GM18499 (cell line): Measurements from ENCODE around the gene SLC30A5.
"Not testable (repeated sequence)": the region's sequence is repeated elsewhere in the genome, so short reads cannot be mapped to it uniquely, and the experiment has no call there.

Experiments used
- ATAC-seq: cut with Tn5 transposase; IDR thresholded peaks from one replicate; pipeline ENCODE4 v1.9.1; 2021; ENCODE audit warnings: moderate number of reproducible peaks; ENCODE audit not compliant: insufficient read depth, unreplicated experiment

SLC30A5 gene

DNA sequence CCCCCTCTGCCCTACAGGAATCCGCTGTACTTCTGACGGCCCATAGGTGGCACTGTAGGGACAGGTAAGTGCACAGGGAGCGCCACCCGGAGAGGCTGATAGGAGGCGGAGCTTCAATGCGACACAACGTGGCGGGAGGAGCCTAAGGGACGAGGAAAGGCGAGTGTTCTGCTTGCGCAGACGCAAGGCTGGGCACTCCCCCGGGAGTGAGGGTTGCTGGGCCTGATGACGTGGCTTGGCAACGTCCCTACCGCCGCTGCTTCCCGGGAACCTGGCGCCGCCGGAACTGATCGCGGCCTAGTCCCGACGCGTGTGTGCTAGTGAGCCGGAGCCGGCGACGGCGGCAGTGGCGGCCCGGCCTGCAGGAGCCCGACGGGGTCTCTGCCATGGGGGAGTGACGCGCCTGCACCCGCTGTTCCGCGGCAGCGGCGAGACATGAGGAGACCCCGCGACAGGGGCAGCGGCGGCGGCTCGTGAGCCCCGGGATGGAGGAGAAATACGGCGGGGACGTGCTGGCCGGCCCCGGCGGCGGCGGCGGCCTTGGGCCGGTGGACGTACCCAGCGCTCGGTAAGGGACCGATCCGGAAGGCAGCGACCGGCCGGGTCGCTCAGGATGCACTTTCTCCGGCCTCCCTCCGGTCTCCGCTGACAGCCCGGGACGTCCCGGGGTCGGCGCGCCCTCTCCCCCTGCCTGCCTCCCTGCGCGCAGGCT is at the start of gene SLC30A5:
Gene SLC30A5, plus strand, starts transcription at position 244 of the 712 bp plus-strand sequence. Its CDS starts 242 bp downstream, at position 486.
- ATAC-seq, result peak; percentile 98

DNA sequence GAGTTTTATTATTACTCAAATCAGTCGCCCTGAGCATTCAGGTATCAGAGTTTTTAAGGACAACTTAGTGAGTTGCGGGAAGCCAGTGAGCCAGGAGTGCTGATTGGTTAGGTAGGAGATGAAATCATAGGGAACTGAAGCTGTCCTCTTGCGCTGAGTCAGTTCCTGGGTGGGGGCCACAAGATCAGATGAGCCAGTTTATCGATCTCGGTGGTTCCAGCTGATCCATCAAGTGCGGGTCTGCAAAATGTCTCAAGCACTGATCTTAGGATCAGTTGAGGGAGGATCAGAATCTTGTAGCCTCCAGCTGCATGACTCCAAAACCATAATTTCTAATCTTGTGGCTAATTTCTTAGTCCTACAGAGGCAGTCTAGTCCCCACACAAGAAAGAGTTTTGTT is 48.6 kb upstream of the SLC30A5 start:
- ATAC-seq, result not testable (repeated sequence)

DNA sequence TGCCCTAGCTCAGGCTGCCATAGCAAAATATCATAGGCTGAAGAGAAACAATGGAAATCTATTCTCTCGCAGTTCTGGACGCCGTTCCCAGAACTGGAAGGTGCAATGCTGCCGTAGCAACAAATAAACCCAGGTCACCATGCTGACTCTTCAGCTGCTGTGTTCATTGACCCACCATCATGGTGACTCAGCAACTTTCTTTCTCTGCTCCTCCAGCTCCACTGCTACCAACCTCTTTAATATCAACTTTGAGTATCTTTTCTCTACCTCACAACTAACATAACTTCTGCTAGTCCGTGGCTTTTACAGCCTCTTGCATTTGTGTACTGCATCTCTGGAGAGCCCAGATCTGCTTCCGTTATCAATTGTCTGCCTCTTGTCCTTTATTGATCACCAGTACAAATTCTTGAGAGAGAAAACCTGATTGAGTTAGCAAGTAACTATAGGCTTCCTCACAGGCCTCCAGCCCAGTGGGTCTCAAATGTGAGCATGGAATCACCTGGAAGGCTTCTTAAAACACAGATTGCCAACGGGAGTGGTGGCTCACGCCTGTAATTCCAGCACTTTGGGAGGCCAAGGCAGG is 47.3 kb upstream of the SLC30A5 start:
- no peak for ATAC-seq

DNA sequence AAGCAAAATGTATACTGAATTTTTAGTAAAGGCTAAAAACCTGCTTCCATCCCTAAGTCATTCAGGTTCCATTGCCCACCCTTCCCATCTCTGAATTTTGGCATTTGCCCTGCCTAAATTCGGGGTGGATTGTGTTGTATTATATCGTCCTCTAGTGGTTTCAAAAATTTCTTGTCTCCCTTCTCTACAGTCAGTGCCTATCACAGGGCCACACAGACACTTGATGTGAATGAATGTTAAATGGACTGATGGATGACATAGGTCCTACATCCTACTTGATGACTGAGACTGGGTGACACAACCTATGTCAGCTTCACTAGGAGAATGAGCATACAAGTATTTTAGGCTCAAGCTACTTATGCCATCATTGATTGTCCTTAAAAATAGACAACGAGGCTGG is 45.6 kb upstream of the SLC30A5 start:
- ATAC-seq, result no peak

DNA sequence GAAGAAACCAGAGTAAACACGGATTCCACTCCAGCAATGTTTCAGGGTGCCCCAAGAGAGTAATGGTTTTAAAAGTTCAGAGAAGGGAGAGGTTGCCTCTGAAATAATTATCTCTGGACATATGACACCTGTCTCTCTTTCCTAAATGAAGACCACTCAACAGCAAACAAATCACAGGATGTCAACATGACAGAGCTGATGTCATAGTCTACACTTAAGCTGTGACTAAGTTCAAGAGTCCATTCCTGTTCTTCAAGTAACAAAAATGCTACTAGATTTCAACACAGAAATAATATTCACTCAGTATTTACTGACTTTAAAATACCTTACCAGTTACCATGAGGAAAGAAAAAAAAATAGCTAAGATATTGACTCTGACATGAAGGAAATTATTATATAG is 44.7 kb upstream of the SLC30A5 start:
- ATAC-seq, result no peak

DNA sequence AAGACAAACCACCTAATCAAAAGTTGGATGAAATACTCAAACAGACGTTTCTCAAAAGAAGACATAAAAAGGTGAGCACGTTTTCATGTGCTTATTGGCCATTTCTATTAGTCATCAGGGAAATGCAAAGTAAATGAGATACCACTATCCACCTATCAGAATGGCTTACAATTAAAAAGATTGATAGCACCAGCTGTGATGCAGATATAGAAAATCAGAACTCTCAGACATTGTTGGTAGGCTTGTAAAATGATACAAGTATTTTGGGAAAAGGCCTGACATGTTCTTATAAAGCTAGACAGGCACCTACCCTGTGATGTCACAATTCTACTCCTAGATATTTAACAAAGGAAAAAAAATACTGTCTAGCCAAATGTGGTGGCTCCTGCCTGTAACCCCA is 44.0 kb upstream of the SLC30A5 start:
- no peak for ATAC-seq

DNA sequence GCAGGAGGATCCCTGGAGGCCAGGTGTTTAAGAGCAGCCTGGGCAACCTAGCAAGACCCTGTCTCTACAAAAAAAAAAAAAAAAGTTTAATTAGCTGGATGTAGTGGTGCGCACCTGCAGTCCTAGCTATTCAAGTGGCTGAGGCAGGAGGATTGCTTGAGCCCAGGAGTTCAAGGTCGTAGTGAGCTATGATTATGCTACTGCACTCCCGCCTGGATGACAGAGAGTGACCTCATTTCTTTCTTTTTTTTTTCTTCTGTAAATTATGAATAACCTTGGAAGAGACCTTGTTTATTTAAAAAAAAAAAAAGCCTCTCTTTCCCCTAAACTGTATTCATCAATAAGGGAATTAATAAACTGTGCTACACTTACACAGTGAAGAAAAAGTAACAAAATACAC is 43.6 kb upstream of the SLC30A5 start:
- ATAC-seq, result no peak

DNA sequence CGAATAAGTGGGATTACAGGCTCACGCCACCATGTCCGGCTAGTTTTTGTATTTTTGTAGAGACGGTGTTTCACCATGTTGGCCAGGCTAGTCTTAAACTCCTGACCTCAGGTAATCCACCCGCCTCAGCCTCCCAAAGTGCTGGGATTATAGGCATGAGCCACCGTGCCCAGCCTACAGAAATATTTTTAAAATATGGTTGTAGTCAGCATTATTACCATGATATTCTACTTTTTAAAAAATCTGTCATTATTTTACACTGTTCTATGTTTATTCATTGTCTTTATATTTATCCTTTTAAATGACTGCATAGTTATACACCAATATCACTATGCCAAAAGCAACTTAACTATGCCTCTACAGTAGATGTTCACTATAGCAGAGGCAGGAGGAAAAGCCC is 41.6 kb upstream of the SLC30A5 start:
- no peak for ATAC-seq

DNA sequence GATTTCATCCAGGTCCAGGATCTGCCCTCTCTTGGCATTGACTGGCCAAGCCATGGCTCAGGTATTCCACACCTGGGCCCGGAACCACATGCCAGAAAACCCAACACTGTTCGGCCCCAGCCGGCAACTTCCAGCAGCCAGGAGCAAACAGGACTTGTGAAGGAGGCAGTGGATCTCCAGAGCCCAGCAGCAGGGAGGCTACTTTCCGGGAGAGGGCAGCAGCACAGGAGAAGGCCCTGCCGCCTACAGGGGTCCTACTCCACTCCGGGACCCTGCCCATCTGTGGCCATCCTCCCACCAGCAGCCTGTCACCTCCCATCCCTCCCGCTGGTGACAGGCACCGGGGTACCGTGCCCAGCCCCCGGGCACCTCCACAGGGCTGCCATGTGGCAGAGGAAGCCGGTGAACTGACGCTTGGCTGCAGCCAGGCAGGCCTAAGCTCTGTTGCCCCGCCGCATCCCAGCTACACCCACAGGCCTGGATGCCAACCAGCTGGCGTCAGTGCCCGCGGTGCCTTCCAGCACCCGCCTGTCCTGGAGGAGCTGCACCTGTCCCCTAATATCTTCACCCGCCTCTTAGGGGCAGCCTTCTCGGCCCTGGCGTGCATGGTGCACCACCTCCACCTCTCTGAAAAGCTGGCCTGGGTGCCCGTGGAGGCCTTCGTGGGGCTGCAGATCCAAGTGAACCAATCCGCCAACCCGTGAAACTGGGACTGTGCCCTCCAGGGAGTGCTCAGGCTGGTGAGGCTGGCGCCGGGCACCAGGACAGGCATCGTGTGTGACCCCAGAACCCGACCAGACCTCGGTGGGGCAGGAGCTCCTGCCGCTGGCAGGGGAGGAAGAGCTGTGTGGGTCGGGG is 18.9 kb upstream of the SLC30A5 start:
- ATAC-seq, result no peak

DNA sequence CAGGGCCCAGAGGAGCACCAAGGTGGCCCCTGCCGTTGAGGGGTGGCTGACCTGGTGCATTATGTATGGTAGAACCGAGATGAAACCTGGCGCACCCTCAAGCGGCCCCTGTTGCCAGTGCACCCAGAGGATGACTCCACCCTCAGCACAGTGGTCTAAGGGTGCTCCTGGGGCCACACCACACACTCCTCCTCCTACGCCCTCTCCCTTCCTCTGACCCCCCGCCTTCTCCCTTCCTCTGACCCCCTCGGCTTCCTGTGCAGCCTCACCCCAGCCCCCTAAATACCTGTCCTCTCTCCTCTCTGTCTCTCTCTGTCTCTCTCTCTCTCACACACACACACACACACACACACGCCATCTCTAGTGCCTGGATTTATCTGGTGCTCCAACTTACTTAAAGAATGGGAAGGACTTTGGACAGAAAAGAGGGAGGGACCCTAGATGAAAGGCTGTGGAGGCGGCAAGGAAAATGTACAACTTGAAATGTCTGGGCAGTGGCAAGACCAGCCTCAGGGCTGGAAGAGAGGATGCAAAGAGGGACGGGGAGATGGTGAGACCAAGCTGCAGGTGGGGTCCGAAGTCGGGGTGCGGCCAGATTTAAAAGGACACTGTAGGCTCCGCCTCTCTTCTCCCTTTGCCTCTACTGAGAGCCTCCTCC is 18.2 kb upstream of the SLC30A5 start:
- no peak for ATAC-seq

DNA sequence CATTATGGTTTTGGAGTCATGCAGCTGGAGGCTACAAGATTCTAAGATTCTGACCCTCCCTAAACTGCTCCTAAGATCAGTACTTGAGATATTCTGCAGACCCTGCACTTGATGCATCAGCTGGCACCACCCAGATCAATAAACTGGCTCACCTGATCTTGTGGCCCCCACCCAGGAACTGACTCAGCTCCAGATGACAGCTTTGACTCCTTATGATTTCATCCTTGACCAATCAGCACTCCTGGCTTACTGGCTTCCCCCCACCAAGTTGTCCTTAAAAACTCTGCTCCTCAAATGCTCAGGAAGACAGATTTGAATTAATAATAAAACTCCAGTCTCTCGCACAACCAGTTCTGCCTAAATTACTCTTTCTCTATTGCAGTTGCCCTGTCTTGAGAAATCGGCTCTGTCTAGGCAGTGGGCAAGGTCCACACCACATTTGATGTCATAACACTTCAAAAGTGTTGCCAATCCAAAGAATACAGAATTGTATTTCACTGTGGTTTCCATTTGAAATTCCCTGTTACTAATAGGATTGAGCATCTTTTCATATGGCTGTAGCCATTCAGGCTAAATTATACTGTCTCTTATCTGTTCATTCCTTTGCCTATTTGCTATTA is 14.8 kb upstream of the SLC30A5 start:
- ATAC-seq, result no peak

DNA sequence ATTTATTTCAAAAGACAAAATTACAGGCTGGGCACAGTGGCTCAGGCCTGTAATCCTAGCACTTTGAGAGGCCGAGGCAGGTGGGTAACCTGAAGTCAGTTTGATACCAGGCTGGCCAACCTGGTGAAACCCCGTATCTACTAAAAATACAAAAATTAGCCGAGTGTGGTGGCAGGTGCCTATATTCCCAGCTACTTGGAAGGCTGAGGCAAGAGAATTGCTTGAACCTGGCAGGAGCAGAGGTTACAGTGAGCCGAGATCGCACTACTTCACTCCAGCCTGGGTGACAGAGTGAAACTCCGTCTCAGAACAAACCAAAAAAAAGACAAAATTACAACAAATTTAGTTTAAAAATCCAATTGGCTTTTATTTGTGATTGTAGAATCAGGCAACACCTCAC is 14.3 kb upstream of the SLC30A5 start:
- ATAC-seq, result no peak

DNA sequence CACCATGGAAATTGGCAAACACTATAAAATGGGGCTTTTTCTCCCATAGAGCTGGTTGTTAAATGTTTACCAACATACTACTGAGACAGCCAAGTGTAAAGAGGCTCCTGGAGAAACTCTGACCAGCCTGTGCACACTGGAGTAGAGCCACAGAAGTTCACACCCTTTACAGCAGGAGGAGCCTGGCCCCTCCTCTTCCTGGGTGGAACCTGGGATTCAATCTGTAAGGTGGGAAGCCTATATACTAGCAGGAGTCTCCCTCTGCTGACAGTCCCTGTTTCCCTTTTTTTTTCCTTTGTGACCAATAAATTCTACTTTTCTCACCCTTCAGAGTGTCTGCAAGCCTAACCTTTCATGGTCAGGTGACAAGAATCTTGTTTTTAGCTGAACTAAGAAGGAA is 10.4 kb upstream of the SLC30A5 start:
- no peak for ATAC-seq

DNA sequence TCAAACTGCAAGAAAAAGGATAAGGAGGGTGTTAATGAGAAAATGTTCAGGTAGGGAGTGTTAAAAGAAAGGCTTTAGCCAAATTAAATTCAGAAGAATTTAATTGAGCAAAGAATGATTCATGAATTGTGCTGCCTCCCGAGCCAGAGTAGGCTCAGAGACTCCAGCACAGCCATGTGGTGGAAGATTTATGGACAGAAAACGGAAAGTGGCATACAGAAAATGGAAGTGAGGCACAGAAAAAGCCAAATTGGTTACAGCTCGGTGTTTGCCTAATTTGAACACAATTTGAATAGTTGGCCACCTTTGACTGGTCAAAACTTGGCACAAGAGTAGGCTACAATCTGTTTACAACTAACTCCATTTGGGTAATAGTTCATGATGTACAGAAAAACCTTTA is 9.6 kb upstream of the SLC30A5 start:
- ATAC-seq, result no peak

DNA sequence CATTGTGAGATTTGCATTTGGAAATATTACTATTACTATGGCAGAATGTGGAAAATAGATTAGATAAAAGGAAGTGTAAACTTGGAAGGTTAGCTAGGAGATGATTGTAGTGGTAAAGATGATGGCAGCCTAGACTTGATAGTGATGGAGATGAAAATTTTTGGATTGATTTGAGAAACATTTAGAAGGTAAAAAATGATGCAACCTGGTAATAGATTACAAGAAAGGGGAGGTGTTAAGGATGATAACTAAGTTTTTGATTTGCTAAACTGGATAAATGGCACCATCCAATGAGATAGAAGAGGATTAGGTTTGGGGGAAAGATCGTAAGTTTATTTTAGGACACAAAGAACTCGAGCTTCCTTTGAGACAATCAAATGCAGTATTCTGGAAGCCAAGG is 8.9 kb upstream of the SLC30A5 start:
- ATAC-seq, result no peak

DNA sequence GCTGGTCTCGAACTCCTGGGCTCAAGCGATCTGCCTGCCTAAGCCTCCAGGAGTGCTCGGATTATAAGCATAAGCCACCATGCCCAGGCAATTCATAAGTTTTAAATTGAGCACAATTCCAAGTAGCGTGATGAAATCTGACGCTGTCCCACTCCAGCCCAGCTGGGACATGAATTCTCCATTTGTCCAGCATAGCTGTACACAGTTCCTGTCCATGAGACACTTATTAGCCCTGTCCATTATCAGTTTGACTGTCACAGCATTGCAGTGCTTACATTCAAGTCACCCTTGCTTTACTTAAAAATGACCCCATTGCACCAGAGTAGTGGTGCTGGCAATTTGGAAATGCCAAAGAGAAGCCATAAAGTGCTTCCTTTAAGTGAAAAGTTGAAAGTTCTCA is 7.6 kb upstream of the SLC30A5 start:
- no peak for ATAC-seq

DNA sequence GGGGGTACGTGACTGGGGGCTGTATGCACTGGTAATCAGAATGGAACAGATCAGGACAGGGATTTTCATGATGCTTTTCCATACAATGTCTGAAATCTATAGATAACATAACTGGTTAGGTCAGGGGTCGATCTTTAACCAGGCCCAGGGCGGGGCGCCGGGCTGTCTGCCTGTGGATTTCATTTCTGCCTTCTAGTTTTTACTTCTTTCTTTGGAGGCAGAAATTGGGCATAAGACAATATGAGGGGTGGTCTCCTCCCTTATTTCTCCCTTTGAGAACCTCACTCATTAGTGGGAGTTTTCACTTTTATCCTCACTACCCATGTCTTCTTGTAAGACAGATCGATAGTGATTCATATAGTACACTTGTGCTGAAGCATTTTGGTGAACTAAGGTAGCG is 5.8 kb upstream of the SLC30A5 start:
- ATAC-seq, result not testable (repeated sequence)

DNA sequence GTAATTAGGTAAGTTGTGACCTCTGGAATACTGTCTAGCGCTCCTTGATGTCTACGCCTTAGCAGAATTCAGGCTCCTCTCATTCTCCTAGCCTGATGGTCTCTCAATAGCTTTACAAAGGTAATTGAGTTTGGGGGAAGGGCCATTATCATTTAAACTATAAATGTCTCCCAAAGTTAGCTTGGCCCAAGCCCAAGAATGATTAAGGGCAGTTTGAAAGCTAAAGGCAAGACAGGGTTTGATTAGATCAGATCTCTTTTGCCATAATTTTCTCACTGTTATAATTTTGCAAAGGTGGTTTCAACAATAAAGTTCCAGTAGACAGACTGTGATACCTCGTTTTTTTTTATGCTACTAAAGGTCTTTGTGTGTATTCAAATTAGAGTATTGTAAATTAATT is 3.7 kb upstream of the SLC30A5 start:
- ATAC-seq, result no peak

DNA sequence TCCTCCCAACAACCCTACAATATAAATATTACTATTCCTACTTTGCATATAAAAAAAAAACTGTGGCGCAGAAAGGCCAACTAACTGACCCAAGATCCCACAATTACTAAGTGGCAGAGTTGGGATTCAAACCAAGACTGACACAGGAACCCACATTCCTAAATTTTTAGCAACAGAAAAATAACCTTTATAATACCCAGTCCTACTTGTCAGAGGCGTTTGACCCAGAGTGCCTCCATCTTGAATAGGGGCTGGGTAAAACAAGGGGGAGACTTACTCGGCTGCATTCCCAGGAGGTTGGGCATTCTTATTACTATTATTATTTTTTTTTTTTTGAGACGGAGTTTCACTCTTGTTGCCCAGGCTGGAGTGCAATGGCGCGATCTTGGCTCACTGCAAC is 2.0 kb upstream of the SLC30A5 start:
- ATAC-seq, result no peak

DNA sequence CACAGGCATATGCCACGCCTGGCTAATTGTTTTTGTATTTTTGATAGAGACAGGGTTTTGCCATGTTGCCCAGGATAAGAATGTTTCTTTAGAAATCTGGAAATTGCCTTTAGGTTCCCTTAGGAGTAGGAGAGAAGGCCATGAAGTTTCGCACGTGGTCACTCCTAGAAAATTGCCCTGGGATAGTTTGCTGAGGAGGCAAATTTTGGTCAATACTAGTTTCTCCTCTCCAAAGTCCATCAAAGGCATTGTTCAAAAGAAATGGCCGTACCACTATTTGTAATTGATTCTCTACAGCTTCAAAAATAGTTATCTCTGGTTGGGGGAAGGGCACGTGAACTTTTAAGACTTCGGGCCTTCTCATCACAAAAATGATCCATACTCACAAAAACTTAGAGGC is 845 bp upstream of the SLC30A5 start:
- ATAC-seq, result no peak
